HAP-1 (cell line): ENCODE results near the gene ENOX1.
"Not testable (repeated sequence)": the region's sequence is repeated elsewhere in the genome, so short reads cannot be mapped to it uniquely, and the experiment has no call there.

Experiments used
- DNase-seq, 2 experiments: peaks; one replicate each; pipeline ENCODE4 v3.0.0-alpha.2; 2016 to 2020; ENCODE audit warnings: low spot score in 2 of 2
- H3K27me3 ChIP-seq: fragments of 250-450 bp; sonication (Bioruptor Pico); 2 replicates; pipeline ENCODE4 v1.5.1; 2020; ENCODE audit warnings: low read depth, mild to moderate bottlenecking, moderate library complexity
- H3K36me3 ChIP-seq: fragments of 250-450 bp; sonication (Bioruptor Pico); replicated peaks from 2 replicates; pipeline ENCODE4 v1.5.1; 2020; ENCODE audit warnings: mild to moderate bottlenecking
- H3K4me1 ChIP-seq: fragments of 250-450 bp; sonication (Bioruptor Pico); 2 replicates; pipeline ENCODE4 v1.5.1; 2020; ENCODE audit warnings: mild to moderate bottlenecking
- H3K4me3 ChIP-seq: fragments of 250-450 bp; sonication (Bioruptor Pico); 2 replicates; pipeline ENCODE4 v1.5.1; 2020; ENCODE audit warnings: mild to moderate bottlenecking, moderate library complexity
- H3K9me3 ChIP-seq: fragments of 250-450 bp; sonication (Bioruptor Pico); 2 replicates; pipeline ENCODE4 v1.5.1; 2020; ENCODE audit warnings: mild to moderate bottlenecking, moderate library complexity
- in situ Hi-C: fragments of 300-500 bp; cut with MboI; formaldehyde crosslinking; loops from 3 replicates; pipeline ENCODE4 v1.14.3; 2020; ENCODE audit warnings: low sequenced_read_pairs, inconsistent platforms, mixed read lengths

The ENOX1 gene

DNA sequence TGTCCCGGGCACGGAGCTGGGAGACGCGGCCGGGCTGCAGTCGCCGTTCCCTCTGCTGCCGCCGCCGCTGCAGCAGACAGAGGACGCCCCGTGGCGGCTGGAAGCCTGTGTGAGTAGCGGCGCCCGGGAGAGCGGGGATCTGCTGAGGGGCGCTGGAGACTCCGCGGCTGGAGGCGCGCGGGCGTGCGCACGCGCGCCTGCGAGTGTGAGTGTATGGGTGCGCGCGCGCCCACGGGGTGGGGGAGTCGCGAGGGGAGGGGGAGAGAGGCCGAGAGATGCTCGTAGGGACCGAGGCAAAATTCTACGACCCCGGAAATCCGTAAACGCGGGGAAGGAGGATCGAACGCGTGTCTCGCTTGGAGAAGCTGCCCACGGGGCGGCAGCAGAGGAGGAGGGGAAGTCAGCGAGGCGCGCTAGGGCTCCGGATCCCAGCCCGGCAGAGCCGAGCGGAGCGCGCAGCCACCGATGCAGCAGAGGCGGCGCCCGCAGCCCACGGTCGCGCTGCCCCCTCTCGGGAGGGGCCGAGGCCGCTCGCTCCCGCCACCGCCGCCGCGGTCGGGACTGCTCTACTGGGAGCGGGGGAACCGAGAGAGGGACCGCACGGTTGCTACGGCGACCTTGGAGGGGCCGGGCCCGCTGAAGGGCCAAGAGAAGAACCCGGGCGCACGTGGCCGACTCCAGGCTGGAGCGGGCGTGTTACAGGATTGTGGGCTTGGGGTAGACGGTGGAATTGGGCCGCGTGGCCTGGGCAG lies at the start of gene ENOX1:
TSS of gene ENOX1 (minus strand) at position 207 of the 752 bp plus-strand sequence.
- H3K27me3 ChIP-seq: no peaks in the 10 kb centered on the region
- H3K36me3 ChIP-seq: no peaks in the 10 kb centered on the region
- in situ Hi-C loops: loop anchor here (25.0 kb wide), 1 partner anchor 475 kb away; no protein-coding TSS in a partner anchor
- DNase-seq: peak; percentile 69 to 76
- H3K9me3 ChIP-seq: no peaks in the 10 kb centered on the region
- H3K4me1 ChIP-seq: peaks cover 11% of the 10 kb centered on the region
- H3K4me3 ChIP-seq: peak within 1 kb of the TSS; percentile 50

DNA sequence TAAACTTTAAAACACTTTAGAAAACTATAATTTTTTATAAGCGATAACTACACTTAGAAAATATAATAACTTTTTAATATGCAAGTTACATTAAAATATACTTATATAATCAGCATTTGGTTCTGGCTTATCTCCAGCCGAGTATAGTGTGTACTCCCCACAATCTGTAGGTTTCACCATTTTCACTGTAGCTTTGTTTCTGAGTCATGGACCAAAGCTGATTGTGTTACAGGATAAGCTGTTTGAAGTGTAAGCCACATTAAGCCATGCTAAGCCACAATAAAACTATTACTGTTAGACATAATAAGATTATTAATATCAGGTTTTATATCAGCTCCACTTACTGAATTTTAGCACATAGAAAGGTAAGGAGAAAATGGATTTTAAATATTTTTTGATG lies 48.9 kb upstream of the ENOX1 start:
- in situ Hi-C loops: no loop called here
- Histone ChIP-seq H3K9me3 (no peaks in the 10 kb centered on the region), H3K27me3 (no peaks in the 10 kb centered on the region), H3K4me3 (no peak overlapping the region), H3K4me1 (no peaks in the 10 kb centered on the region), H3K36me3 (no peaks in the 10 kb centered on the region)
- no peak for DNase-seq

DNA sequence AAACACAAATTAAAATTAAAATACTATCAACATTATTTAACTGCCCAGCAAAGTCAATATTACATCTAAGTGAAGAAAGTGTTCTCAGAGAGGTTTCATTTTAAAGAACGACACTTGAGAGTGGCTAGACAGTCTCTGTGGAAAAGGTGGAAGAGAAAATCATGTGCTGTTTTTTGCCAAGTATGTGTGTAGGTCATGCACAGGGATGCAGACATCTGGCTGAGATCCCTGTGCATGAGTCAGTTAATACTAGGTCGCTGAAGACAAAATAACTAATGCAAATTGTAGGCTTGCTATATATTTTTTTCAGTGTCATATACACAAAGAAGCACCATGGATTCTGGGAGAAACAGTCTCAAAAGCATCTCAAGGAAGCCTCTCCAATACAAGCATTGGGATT lies 44.3 kb upstream of the ENOX1 start:
- Histone ChIP-seq H3K27me3 (peaks cover 6% of the 10 kb centered on the region; the same call in 1 of the 2 replicates), H3K36me3 (no peaks in the 10 kb centered on the region), H3K4me3 (no peak overlapping the region), H3K4me1 (no peaks in the 10 kb centered on the region), H3K9me3 (no peaks in the 10 kb centered on the region)
- in situ Hi-C loops: no loop called here
- DNase-seq: no peak

DNA sequence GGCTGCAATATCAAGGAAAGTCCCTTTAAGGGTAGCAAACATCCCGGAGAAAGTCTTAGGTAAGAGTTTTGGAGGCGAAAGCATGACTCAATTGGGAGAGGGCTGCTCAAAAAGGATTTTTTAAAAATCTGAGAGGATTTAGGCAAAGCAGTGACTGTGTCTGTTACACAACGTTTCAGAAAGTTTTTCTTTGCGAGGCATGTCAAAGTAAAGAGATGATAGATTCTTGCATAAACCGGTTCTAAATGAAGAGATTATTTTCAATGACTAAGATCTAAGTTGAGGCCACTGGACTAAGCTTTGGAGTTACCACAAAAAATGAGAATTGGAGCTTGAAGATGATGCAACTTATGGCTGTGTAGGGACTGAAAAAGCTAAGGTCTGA lies 43.7 kb upstream of the ENOX1 start:
- H3K27me3 ChIP-seq: peaks cover 6% of the 10 kb centered on the region; the same call in 1 of the 2 replicates
- no peak for DNase-seq
- no peaks in the 10 kb centered on the region for H3K4me1 ChIP-seq
- H3K4me3 ChIP-seq: no peak overlapping the region
- no peaks in the 10 kb centered on the region for H3K36me3 ChIP-seq
- H3K9me3 ChIP-seq: no peaks in the 10 kb centered on the region
- in situ Hi-C loops: no loop called here

DNA sequence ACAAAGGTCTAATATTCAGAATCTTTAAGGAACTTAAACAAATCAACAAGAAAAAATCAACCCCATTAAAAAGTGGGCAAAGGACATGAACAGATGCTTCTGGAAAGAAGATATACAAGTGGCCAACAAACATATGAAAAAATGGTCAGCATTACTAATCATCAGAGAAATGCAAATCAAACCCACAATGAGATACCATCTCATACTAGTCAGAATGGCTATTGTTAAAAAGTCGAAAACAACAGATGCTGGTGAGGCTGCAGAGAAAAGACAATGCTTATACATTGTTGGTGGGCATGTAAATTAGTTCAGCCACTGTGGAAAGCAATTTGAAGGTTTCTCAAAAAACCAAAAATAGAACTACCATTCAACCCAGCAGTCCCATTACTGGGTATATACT lies 37.9 kb upstream of the ENOX1 start:
- H3K27me3 ChIP-seq, H3K36me3 ChIP-seq, H3K9me3 ChIP-seq, H3K4me1 ChIP-seq, H3K4me3 ChIP-seq, DNase-seq: not testable (repeated sequence)
- in situ Hi-C loops: loop anchor here (25.0 kb wide), 2 partner anchors 712 to 862 kb away; no protein-coding TSS in a partner anchor

DNA sequence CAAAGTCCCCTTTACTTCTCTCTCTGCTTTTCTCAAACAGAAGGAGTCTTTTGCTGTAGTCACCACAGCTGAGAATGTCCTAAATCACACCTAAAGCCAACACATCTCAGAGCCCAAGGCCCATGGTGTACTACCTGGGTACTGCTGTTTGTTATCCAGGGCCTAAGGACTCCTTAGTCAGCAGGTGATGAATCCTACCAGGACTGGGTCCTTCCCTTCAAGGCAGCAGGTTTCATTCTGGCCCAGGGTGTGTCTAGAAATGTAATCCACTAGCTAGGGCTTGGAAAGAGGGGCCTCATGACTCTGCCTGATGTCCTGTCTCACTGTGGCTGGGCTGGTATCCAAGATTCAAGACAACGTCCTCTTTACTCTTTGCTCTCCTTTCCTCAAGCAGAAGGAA lies 36.2 kb upstream of the ENOX1 start:
- Histone ChIP-seq H3K4me1 (no peaks in the 10 kb centered on the region), H3K4me3 (no peak overlapping the region), H3K9me3 (no peaks in the 10 kb centered on the region), H3K27me3 (peaks cover 6% of the 10 kb centered on the region; the same call in 1 of the 2 replicates), H3K36me3 (no peaks in the 10 kb centered on the region)
- no peak for DNase-seq
- in situ Hi-C loops: loop anchor here (25.0 kb wide), 2 partner anchors 711 to 861 kb away; no protein-coding TSS in a partner anchor

DNA sequence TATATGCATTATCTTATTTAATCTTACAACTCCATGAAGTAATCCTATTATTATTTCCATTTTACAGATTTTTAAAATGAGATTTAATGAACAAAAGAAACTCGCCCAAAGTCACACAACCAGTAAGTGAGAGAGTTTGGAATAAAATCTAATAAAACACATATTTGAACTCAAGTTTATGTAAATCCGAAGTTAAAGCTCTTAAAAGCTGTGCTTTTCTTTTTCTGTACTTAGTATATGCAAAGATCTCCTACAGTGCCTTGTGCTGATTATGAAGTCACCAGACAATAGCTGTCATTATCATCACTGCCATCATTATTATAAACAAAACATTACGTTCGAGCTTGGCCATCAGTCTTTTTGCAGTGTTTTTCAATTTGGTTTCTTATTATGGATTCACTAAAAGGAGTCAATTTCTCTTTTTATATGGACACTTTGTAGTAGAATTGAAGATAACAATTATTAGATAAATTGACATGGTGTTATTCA lies 29.7 kb upstream of the ENOX1 start:
- in situ Hi-C loops: loop anchor here (25.0 kb wide), 2 partner anchors 704 to 854 kb away; no protein-coding TSS in a partner anchor
- DNase-seq: peak in 1 of 2 experiments; percentile 94
- no peak overlapping the region for H3K4me3 ChIP-seq

DNA sequence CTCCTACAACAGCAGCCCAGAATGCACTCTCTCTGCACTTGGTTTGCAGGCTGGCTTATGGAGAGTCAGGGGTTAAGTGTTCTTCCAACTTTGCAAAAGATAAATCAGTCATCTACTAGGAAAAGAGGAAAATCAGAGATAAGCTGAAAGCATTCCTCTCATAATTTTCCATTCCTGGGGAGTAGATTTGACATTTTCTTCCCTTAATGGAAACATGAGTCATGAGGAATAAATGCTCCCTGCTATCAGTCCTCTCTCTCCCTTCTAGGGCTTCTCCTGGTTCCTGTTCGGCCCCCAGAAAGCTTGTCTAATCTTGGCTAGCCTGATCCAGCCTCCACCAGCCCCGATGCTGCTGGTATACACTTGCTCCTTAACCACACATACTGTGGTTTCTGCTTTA lies 28.4 kb upstream of the ENOX1 start:
- H3K4me3 ChIP-seq: no peak overlapping the region
- H3K27me3 ChIP-seq: peaks cover 13% of the 10 kb centered on the region
- peak in 1 of 2 experiments; percentile 51 for DNase-seq
- H3K9me3 ChIP-seq: no peaks in the 10 kb centered on the region
- no peaks in the 10 kb centered on the region for H3K36me3 ChIP-seq
- peaks cover 15% of the 10 kb centered on the region for H3K4me1 ChIP-seq
- in situ Hi-C loops: loop anchor here (25.0 kb wide), 2 partner anchors 703 to 853 kb away; no protein-coding TSS in a partner anchor

More for the DNA sequence above, 29.7 kb upstream of the ENOX1 start:
- H3K4me1 ChIP-seq: peaks cover 15% of the 10 kb centered on the region
- peaks cover 13% of the 10 kb centered on the region for H3K27me3 ChIP-seq
- no peaks in the 10 kb centered on the region for H3K36me3 ChIP-seq
- no peaks in the 10 kb centered on the region for H3K9me3 ChIP-seq

DNA sequence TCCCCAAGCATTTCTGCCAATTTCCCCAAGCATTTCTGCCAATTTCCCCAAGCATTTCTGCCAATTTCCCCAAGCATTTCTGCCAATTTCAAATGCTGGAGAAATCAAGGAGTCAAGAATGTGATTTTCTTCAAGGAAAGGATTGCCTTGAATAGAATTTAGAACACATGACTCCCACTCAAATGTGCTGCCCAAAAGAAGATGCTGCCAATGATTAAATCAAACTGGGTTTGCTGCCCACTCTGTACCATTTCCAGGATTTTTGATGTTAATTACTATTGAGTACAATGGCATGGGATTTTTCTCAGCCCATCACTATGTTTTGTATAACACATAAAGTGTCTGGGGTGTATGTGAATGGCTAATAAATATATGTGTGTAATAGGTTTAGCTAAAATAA lies 21.9 kb upstream of the ENOX1 start:
- in situ Hi-C loops: loop anchor here (25.0 kb wide), 2 partner anchors 696 to 846 kb away; no protein-coding TSS in a partner anchor
- Histone ChIP-seq H3K36me3 (no peaks in the 10 kb centered on the region), H3K27me3 (peaks cover 15% of the 10 kb centered on the region), H3K4me1 (no peaks in the 10 kb centered on the region), H3K9me3 (no peaks in the 10 kb centered on the region), H3K4me3 (no peak overlapping the region)
- no peak for DNase-seq

DNA sequence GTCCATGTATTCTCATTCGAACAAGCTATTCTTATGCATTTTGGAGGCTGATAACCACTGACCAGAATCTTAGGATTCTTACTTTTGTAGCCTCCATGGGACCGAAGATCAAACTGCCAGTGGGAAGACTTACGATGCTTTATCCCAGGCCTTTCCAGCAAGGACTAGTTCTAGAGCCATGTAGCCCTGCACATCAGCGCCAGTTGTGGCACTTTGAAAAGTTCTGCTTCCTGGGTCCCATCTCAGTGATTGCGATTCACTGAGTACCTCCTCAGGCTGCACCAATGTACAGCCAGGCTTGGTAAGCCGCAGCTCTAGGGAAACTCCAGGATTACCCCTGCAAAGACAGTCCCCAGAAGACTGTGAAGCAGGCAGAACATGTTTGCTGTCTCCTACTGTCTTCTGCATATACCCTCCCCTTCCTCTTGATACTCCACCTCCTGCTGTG lies 18.9 kb upstream of the ENOX1 start:
- H3K36me3 ChIP-seq: no peaks in the 10 kb centered on the region
- H3K9me3 ChIP-seq: no peaks in the 10 kb centered on the region
- no peak overlapping the region for H3K4me3 ChIP-seq
- DNase-seq: no peak
- H3K4me1 ChIP-seq: no peaks in the 10 kb centered on the region
- H3K27me3 ChIP-seq: peaks cover 15% of the 10 kb centered on the region
- in situ Hi-C loops: loop anchor here (25.0 kb wide), 2 partner anchors 693 to 843 kb away; no protein-coding TSS in a partner anchor

DNA sequence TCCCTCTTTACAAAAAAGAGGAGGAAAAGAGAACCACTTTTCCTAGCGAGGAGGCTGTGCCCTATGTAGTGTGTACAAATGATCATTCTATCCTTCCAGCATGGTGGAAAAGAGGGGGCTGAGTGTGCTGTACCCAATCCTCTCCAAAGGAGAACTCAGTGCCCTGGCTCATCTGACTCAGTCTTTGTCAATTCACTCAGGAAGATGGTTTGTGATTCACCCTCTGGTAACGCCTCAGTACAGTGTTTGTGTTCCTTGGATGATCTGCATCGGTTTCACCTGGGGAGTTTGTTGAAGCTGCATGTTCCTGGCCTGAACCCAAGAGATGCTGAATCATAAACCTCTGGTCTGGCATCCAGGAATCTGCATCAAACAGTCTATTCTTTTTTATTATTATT lies 18.3 kb upstream of the ENOX1 start:
- Histone ChIP-seq H3K27me3 (peaks cover 15% of the 10 kb centered on the region), H3K9me3 (no peaks in the 10 kb centered on the region), H3K4me1 (no peaks in the 10 kb centered on the region), H3K4me3 (no peak overlapping the region), H3K36me3 (no peaks in the 10 kb centered on the region)
- in situ Hi-C loops: loop anchor here (25.0 kb wide), 2 partner anchors 693 to 843 kb away; no protein-coding TSS in a partner anchor
- DNase-seq: no peak

DNA sequence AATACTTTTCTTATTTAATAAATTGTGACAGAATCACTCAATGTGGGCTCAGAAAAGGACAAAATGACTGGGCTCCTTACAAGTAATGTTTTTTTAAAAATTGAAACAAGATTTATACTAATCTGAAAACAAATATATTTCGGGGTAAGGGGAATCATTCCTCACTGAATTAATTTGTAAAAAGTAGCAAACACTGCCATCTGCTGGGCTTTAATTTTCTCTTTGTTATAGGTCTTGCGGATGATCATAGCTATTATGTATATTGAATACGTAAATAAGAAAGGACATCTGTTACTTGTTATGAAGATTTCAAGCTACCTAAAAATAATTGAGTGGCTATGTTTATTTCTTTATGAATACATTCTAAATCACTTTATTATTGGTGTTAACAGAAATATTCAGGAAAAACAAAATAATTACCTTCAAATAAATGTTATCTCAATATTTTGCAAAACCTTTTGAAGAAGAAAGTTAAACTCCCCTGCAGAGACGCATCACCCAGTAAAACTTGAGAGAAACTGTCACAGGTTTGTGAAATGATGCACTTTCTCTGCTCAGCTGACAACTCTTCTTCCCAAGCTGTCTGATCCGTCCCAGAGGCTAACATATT lies 17.8 kb upstream of the ENOX1 start:
- DNase-seq: peak; percentile 55 to 68
- in situ Hi-C loops: loop anchor here (25.0 kb wide), 2 partner anchors 692 to 842 kb away; no protein-coding TSS in a partner anchor
- no peaks in the 10 kb centered on the region for H3K4me1 ChIP-seq
- no peaks in the 10 kb centered on the region for H3K9me3 ChIP-seq
- H3K27me3 ChIP-seq: peaks cover 14% of the 10 kb centered on the region
- H3K36me3 ChIP-seq: no peaks in the 10 kb centered on the region
- H3K4me3 ChIP-seq: no peak overlapping the region

DNA sequence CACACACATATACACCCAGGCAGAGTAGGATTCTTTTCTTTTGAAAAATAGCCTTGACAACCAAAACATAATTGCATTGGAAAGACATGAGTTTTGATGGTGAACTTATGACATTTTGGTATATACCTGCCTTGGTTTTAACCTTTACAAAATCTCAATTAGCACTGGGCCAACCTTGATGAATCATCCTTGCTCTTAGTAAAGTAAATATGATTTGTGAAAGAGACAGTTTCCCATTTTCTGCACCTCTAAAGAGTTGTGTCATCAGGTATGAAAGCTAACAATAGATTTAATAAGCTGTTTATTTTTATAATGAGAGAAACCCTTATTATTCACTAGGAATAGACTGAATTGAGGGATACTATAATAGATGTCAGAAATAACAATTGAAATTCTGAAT lies 15.7 kb upstream of the ENOX1 start:
- H3K36me3 ChIP-seq: no peaks in the 10 kb centered on the region
- DNase-seq: no peak
- H3K27me3 ChIP-seq: 0 out of 2 replicates have a peak, but pooled peaks cover 3% of the 10 kb centered on the region
- no peaks in the 10 kb centered on the region for H3K9me3 ChIP-seq
- no peaks in the 10 kb centered on the region for H3K4me1 ChIP-seq
- H3K4me3 ChIP-seq: no peak overlapping the region
- in situ Hi-C loops: loop anchor here (25.0 kb wide), 2 partner anchors 690 to 840 kb away; no protein-coding TSS in a partner anchor
